OCI-M2 (cell line): ENCODE measurements around the gene FOXO3.
"Not testable (repeated sequence)": the region's sequence is repeated elsewhere in the genome, so short reads cannot be mapped to it uniquely, and the experiment has no call there.

ENCODE experiments used
- DNase-seq: peaks from one replicate; lab custom pipeline; 2025; ENCODE audit not compliant: unreplicated experiment; lab: John Stamatoyannopoulos, UW

FOXO3 gene

GRCh38 chr6:108560463-108561308 is at the start of gene FOXO3:
TSS of gene FOXO3 (plus strand) at chr6:108560917. CDS start at chr6:108561209, 292 bp downstream.
- DNase-seq, result no peak

- DNase-seq, result no peak
Observed at GRCh38 chr6:108518714-108519576, 41.8 kb upstream of the FOXO3 start.

- DNase-seq, result no peak
Observed at GRCh38 chr6:108521616-108522107, 39.1 kb upstream of the FOXO3 start.

GRCh38 chr6:108523697-108524096 is 37.0 kb upstream of the FOXO3 start:
- no peak for DNase-seq

- DNase-seq, result no peak
Observed at GRCh38 chr6:108524528-108525248, 36.0 kb upstream of the FOXO3 start.

- DNase-seq, result no peak
Observed at GRCh38 chr6:108526739-108527174, 34.0 kb upstream of the FOXO3 start.

- no peak for DNase-seq
Observed at GRCh38 chr6:108528878-108529277, 31.8 kb upstream of the FOXO3 start.

- no peak for DNase-seq
Observed at GRCh38 chr6:108531332-108531731, 29.4 kb upstream of the FOXO3 start.

GRCh38 chr6:108535114-108535742 is 25.5 kb upstream of the FOXO3 start:
- DNase-seq, result no peak

GRCh38 chr6:108535920-108536535 is 24.7 kb upstream of the FOXO3 start:
- not testable (repeated sequence) for DNase-seq

GRCh38 chr6:108541843-108542759 is 18.6 kb upstream of the FOXO3 start:
- DNase-seq, result no peak

- DNase-seq, result no peak
Observed at GRCh38 chr6:108543175-108543940, 17.4 kb upstream of the FOXO3 start.

- no peak for DNase-seq
Observed at GRCh38 chr6:108544606-108545005, 16.1 kb upstream of the FOXO3 start.

- DNase-seq, result no peak
Observed at GRCh38 chr6:108546079-108547049, 14.4 kb upstream of the FOXO3 start.

- DNase-seq, result no peak
Observed at GRCh38 chr6:108549241-108549640, 11.5 kb upstream of the FOXO3 start.

- no peak for DNase-seq
Observed at GRCh38 chr6:108549741-108550140, 11.0 kb upstream of the FOXO3 start.

- no peak for DNase-seq
Observed at GRCh38 chr6:108550256-108550655, 10.5 kb upstream of the FOXO3 start.
